Measurements from ENCODE around the gene CFL1. TPM values are rescaled to one million over a fixed set of nuclear protein-coding genes. Genes with fewer than 3 reads are reported as not detected.
A peak's percentile ranks its signal among the peaks of the same experiment; 100 is the strongest.

CFL1 gene
- total RNA-seq, 2 donors from 2014 or later, result 565 to 797 TPM

GRCh38 chr11:65871811-65872548 is 14.0 kb upstream of the CFL1 start:
- H3K4me1 ChIP-seq (ENCODE audit: control insufficient read depth in 1 of 2, low read depth in 2 of 2), result peaks cover 5 to 34% of the 10 kb centered on the region in 2 donors
- H3K36me3 ChIP-seq, result peaks cover 18% of the 10 kb centered on the region
- no peaks in the 10 kb centered on the region for H3K9me3 ChIP-seq
- H3K4me3 ChIP-seq, result peak overlapping the region; percentile 90
- TF ChIP-seq, protein P1, sequence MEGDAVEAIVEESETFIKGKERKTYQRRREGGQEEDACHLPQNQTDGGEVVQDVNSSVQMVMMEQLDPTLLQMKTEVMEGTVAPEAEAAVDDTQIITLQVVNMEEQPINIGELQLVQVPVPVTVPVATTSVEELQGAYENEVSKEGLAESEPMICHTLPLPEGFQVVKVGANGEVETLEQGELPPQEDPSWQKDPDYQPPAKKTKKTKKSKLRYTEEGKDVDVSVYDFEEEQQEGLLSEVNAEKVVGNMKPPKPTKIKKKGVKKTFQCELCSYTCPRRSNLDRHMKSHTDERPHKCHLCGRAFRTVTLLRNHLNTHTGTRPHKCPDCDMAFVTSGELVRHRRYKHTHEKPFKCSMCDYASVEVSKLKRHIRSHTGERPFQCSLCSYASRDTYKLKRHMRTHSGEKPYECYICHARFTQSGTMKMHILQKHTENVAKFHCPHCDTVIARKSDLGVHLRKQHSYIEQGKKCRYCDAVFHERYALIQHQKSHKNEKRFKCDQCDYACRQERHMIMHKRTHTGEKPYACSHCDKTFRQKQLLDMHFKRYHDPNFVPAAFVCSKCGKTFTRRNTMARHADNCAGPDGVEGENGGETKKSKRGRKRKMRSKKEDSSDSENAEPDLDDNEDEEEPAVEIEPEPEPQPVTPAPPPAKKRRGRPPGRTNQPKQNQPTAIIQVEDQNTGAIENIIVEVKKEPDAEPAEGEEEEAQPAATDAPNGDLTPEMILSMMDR (IDR thresholded peaks at IDR 0.05), result no peak
- ATAC-seq (ENCODE audit: insufficient number of reproducible peaks, low FRiP score, low read depth), result no peak
- peak overlapping the region; percentile 93 to 97 for H3K27ac ChIP-seq
- no peaks in the 10 kb centered on the region for H3K27me3 ChIP-seq (replicated peaks; ENCODE audit: insufficient read depth)
- no peak for DNase-seq (ENCODE audit: low spot score)

GRCh38 chr11:65870706-65871681 is 13.0 kb upstream of the CFL1 start:
- DNase-seq (ENCODE audit: low spot score) (no peak), ATAC-seq (ENCODE audit: insufficient number of reproducible peaks, low FRiP score, low read depth) (no peak)
- H3K27ac ChIP-seq, result peak overlapping the region; percentile 93 to 97
- peaks cover 28% of the 10 kb centered on the region for H3K36me3 ChIP-seq
- TF ChIP-seq, protein P1 (IDR thresholded peaks at IDR 0.05), result no peak
- H3K4me3 ChIP-seq, result peak overlapping the region; percentile 90
- no peaks in the 10 kb centered on the region for H3K9me3 ChIP-seq
- H3K4me1 ChIP-seq (ENCODE audit: control insufficient read depth in 1 of 2, low read depth in 2 of 2), result peaks cover 5 to 34% of the 10 kb centered on the region in 2 donors
- no peaks in the 10 kb centered on the region for H3K27me3 ChIP-seq (replicated peaks; ENCODE audit: insufficient read depth)

- Histone ChIP-seq H3K27me3 (replicated peaks; ENCODE audit: insufficient read depth) (no peaks in the 10 kb centered on the region), H3K36me3 (peaks cover 35% of the 10 kb centered on the region), H3K27ac (peak overlapping the region in 1 of 2 donors; percentile 12), H3K4me3 (no peak overlapping the region), H3K9me3 (no peaks in the 10 kb centered on the region), H3K4me1 (ENCODE audit: control insufficient read depth in 1 of 2, low read depth in 2 of 2) (peaks cover 5 to 34% of the 10 kb centered on the region in 2 donors)
- TF ChIP-seq, protein P1 (IDR thresholded peaks at IDR 0.05), result no peak
- ATAC-seq (ENCODE audit: insufficient number of reproducible peaks, low FRiP score, low read depth) (no peak), DNase-seq (ENCODE audit: low spot score) (no peak)
Observed at GRCh38 chr11:65870307-65870658, 12.3 kb upstream of the CFL1 start.

GRCh38 chr11:65869643-65870306 is 11.8 kb upstream of the CFL1 start:
- no peaks in the 10 kb centered on the region for H3K27me3 ChIP-seq (replicated peaks; ENCODE audit: insufficient read depth)
- H3K27ac ChIP-seq, result peak overlapping the region in 1 of 2 donors; percentile 47

More at GRCh38 chr11:65869643-65870306, 11.8 kb upstream of the CFL1 start:
- Histone ChIP-seq H3K9me3 (no peaks in the 10 kb centered on the region), H3K4me1 (ENCODE audit: control insufficient read depth in 1 of 2, low read depth in 2 of 2) (peaks cover 5 to 34% of the 10 kb centered on the region in 2 donors), H3K4me3 (no peak overlapping the region), H3K36me3 (peaks cover 40% of the 10 kb centered on the region)
- TF ChIP-seq, protein P1 (IDR thresholded peaks at IDR 0.05), result no peak
- no peak for DNase-seq (ENCODE audit: low spot score)
- ATAC-seq (ENCODE audit: insufficient number of reproducible peaks, low FRiP score, low read depth), result no peak
